Choroid plexus epithelial cell (primary cell): ENCODE data around the gene TRIM67.

ENCODE experiments used
- DNase-seq: peaks from one replicate; pipeline ENCODE4 v3.0.0-alpha.2; 2010; ENCODE audit warnings: low read depth
- H3K4me3 ChIP-seq: 2 replicates; pipeline ENCODE4 v1.5.1; 2011; ENCODE audit warnings: low read depth, mild to moderate bottlenecking, control low read depth, low read length, moderate library complexity
- CTCF ChIP-seq: conservative IDR thresholded peaks from 2 replicates; pipeline ENCODE4 v1.5.1; 2011; ENCODE audit warnings: low read depth, mild to moderate bottlenecking, control low read depth, inconsistent platforms, low read length, moderate library complexity

TRIM67 gene

GRCh38 chr1:231172411-231172810 lies 10.6 kb downstream of the TRIM67 start:
- no peak for DNase-seq
- TF ChIP-seq CTCF = no peak
- H3K4me3 ChIP-seq = no peak overlapping the region

GRCh38 chr1:231176421-231176820 lies 14.6 kb downstream of the TRIM67 start:
- no peak for DNase-seq
- no peak overlapping the region for H3K4me3 ChIP-seq
- no peak for TF ChIP-seq CTCF

- no peak for DNase-seq
- no peak overlapping the region for H3K4me3 ChIP-seq
- no peak for TF ChIP-seq CTCF
These were observed 15.4 kb downstream of the TRIM67 start for GRCh38 chr1:231177226-231177625.

GRCh38 chr1:231177936-231178335 lies 16.1 kb downstream of the TRIM67 start:
- DNase-seq = no peak
- H3K4me3 ChIP-seq = no peak overlapping the region
- TF ChIP-seq CTCF = no peak

GRCh38 chr1:231178970-231179369 lies 17.1 kb downstream of the TRIM67 start:
- DNase-seq = no peak
- TF ChIP-seq CTCF = no peak
- no peak overlapping the region for H3K4me3 ChIP-seq

GRCh38 chr1:231180034-231180433 lies 18.2 kb downstream of the TRIM67 start:
- no peak for TF ChIP-seq CTCF
- H3K4me3 ChIP-seq = no peak overlapping the region

GRCh38 chr1:231181271-231181670 lies 19.4 kb downstream of the TRIM67 start:
- no peak overlapping the region for H3K4me3 ChIP-seq
- no peak for TF ChIP-seq CTCF
- DNase-seq = no peak

More at GRCh38 chr1:231180034-231180433, 18.2 kb downstream of the TRIM67 start:
- no peak for DNase-seq
